Measurements from ENCODE around the gene HTR4.

DNA sequence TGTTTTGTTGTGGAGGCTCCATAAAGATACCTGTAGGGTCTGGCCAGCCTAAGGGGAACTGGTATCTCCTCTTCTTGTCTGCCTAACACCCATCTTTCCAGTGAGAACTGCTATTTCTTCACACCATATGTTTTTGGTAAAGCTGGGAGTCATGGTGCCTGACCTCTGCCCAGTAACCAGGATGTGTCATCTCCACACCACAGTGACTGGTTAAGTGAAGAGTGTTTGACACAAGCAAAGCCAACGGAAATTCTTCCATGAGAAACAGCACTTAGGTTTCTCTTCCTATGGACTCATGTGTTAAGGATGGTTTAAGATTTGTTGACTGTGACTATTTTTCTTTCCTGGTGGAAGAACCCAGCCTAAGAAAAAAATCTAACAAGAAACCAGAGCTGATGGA is 111.5 kb downstream of the HTR4 start:
- TF ChIP-seq, protein P1, sequence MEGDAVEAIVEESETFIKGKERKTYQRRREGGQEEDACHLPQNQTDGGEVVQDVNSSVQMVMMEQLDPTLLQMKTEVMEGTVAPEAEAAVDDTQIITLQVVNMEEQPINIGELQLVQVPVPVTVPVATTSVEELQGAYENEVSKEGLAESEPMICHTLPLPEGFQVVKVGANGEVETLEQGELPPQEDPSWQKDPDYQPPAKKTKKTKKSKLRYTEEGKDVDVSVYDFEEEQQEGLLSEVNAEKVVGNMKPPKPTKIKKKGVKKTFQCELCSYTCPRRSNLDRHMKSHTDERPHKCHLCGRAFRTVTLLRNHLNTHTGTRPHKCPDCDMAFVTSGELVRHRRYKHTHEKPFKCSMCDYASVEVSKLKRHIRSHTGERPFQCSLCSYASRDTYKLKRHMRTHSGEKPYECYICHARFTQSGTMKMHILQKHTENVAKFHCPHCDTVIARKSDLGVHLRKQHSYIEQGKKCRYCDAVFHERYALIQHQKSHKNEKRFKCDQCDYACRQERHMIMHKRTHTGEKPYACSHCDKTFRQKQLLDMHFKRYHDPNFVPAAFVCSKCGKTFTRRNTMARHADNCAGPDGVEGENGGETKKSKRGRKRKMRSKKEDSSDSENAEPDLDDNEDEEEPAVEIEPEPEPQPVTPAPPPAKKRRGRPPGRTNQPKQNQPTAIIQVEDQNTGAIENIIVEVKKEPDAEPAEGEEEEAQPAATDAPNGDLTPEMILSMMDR (conservative IDR thresholded peaks at IDR 0.05; ENCODE audit: low read depth, low read length) = no peak
- TF ChIP-seq POLR2A (IDR thresholded peaks at IDR 0.05; ENCODE audit: low read depth, low read length) = no peak
- TF ChIP-seq MXI1 (IDR thresholded peaks at IDR 0.05; ENCODE audit: borderline replicate concordance, low read depth, low read length) = no peak

Measured in IMR-90 (cell line).